Muscle of arm (tissue), 12 donors: Measurements from ENCODE around the gene DCDC2. TPM values are rescaled to one million over a fixed set of nuclear protein-coding genes. Genes with fewer than 3 reads are reported as not detected.
"Not testable (repeated sequence)": the region's sequence is repeated elsewhere in the genome, so short reads cannot be mapped to it uniquely, and the experiment has no call there.

Experiments
- DNase-seq: peaks from one replicate; pipeline ENCODE4 v3.0.0-alpha.2; 2013
- polyA plus RNA-seq, 12 donors: library from polyadenylated mRNA; unstranded; fragments of 120-200 nt; gene quantifications; one replicate each; pipeline ENCODE4 v1.2.1, GENCODE V29; 2013; ENCODE audit not compliant: insufficient read length in 12 of 12

The DCDC2 gene
- polyA plus RNA-seq, 12 donors: 0.05 to 0.78 (median 0.18) TPM; not detected in 2

GRCh38 chr6:24225838-24226237, 132.0 kb downstream of the DCDC2 start:
- DNase-seq: no peak

DNA sequence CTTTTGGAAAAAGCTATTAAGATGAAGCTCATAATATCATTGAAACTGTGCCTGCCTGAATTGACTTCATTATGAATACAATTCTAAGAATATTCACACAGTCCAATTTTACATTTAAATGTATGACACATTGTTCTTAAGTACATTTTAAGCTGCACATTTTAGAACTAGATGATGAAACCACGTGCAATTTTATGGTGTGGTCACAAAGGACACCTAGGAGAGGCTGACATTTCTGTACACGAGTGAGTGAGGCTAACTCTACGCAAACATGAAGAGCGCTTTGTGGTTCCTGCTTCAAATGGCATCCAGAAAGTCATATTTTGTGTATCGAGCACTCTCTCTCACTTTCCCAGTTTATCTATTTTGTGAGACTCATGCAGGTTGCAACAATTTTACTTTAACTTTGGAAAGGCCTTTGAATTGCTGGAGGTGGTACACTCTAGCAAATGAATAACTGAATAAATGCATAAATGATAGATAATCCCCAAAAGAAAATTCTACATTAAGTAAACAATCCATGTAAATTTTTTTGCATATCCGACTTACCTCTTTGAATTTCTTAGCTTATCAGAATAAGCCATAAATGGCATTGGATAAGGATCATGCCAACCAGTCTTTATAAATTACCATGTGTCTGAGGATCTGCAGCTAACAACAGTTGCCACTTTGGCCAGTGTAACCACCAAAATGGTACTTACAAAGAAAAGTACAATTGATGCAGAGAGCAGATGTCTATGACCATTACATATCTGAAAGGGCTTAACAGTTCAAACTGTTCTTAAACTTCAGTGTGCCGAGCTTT, 134.5 kb downstream of the DCDC2 start:
- DNase-seq: peak; percentile 14

DNA sequence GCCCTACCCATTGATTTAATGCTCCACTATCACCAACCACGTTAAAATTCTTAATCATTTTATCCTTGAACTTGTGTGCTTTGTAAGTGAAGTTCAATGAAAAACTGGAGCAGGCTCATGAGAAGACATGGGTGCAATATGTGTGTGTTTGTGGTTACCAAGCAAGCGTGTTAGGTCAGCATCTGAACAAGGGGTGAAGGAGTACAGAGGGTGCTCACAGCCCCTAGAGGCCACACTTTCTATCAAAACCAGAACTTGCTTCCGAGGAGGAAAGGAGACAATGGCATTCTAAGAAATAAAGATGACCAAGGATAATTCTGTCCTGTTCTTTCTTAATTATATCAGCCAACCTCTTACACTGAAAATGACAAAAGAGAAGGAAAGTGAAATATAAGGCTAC, 138.2 kb downstream of the DCDC2 start:
- no peak for DNase-seq

DNA sequence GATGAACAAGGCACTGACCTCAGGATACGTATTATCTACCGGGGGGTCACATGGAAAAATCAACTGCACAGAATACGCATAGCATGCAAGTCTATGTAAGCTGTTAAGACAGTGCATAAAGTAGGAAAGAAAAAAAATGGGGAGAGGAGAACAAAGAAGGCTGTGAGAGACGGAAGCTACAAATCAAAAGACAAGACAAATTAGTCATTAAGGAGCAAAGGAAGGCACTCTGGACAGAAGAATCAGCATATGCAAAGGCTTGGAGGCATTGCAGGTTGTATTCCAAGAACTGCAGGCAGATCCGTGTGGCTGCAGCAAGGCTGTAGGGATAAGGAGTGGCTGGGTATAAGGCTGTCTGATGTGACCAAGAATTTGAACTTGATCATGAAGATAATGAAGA, 142.9 kb downstream of the DCDC2 start:
- DNase-seq: no peak

DNA sequence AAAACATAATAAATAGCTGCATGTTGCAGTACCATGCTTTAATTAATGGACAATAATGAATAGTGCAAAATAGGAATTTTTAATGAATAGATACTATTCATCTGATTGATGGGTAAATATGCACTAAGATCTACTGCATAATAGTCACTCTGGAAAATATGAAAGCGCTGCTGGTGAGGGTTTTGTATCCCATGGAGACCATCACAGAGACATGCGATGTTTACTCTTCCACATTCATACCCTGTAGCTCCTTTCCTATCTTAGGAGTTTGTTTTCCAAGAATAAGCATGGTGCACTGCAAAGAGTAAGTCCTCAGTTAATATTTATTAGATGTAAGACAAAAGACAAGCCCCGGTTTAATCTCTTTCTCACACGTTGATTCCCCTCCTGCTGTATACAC, 150.4 kb downstream of the DCDC2 start:
- no peak for DNase-seq

- peak; percentile 57 for DNase-seq
These were observed 152.8 kb downstream of the DCDC2 start for GRCh38 chr6:24205020-24205492.

DNA sequence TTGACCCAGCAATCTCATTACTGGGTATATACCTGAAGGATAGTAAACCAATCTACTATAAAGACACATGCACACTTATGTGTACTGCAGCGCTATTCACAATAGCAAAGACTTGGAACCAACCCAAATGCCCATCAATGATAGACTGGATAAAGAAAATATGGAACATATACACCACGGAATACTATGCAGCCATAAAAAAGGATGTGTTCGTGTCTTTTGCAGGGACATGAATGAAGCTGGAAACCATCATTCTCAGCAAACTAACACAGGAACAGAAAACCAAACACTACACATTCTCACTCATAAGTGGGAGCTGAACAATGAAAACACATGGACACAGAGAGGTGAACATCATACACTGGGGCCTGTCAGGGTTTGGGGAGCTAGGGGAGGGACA, 153.7 kb downstream of the DCDC2 start:
- DNase-seq: not testable (repeated sequence)

GRCh38 chr6:24197892-24198291, 160.0 kb downstream of the DCDC2 start:
- no peak for DNase-seq

- DNase-seq: no peak
These were observed 161.8 kb downstream of the DCDC2 start for GRCh38 chr6:24195836-24196597.

- no peak for DNase-seq
These were observed 162.7 kb downstream of the DCDC2 start for GRCh38 chr6:24194978-24195700.

GRCh38 chr6:24193364-24193763, 164.5 kb downstream of the DCDC2 start:
- DNase-seq: no peak

DNA sequence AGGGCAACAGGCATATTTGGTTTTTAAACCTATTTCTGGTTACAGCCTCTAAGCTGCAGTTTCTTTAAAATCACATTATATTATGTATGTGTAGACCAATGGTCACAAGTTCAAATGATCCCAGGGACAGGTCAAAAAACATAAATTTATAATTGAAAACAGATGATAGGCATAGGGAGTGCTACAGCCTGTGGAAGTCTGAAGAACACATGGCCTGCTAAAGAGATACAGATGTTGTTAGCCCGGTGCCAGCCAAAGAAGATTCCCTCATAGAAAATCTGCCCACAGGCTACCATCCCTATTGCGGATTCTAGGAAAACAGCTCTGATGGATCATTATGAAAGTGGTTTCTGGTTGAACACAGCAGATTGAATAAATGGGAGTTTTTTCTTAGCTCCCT, 166.5 kb downstream of the DCDC2 start:
- DNase-seq: no peak

- DNase-seq: no peak
These were observed 169.2 kb downstream of the DCDC2 start for GRCh38 chr6:24188578-24189080.

DNA sequence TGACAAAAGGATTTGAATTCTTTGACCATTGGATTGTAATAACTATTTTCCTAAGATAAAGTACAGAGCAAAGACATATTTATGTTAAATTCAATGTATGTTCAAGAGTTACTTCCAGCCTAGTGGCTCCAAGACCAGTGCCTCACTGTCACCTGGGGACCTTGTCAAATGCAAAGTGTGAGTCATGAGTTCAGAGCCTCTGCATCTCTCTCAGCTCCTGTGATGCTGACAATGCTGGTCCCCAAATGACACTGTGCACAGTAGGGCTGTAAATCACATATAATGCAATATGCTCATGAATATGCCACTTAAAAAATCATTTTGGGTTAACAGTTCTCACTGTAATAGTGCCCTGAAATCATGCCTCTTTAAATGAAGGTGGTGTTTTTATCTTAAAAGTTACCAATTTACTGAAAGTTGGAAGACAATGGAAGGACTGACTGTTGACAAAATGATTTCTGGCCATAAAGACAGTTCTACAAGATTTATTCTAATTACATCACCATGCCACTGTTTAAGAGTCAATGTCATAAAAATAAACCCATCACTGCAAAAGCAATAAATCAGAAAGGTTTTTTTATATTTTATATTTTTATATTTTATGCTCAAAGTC, 169.8 kb downstream of the DCDC2 start:
- no peak for DNase-seq

- DNase-seq: no peak
These were observed 171.5 kb downstream of the DCDC2 start for GRCh38 chr6:24186349-24186748.

DNA sequence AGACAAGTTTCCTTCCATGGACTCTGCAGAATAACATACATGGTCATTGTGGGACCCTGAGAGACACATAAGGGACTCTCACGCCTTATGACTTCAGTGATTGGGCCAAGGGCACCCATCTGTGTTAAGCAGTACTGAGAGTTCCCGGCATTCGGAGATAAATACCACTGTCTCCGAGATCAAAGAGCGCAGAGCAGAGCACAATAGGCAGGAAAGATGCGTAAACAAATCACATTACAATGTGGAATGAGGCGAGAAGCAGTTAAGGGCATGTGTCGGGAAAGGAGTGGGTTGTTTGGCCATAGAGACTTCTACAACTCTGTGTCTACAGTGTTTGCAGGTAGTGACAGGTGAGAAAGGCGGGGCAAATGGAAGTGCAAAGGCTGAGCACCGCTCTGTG, 174.3 kb downstream of the DCDC2 start:
- no peak for DNase-seq

GRCh38 chr6:24157886-24158285, 200.0 kb downstream of the DCDC2 start:
- peak; percentile 26 for DNase-seq

DNA sequence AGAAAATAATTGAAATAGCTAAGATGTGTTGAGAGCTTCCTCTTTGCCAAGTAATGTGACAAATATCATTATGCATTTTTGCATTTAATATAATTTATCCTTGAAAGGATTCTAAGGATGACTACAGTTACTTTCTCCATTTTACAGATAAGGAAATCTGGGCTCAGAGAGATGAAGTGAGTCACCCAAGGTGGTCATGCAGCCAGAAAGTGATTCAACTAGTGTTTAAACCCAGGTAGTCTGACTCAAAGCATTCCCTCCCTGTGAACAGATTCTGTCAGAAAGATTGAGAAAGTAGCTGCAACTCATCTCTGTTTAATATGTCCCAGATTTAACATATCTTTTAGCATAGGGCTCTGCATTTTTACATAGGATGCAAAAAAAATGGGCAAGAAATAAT, 203.7 kb downstream of the DCDC2 start:
- no peak for DNase-seq

DNA sequence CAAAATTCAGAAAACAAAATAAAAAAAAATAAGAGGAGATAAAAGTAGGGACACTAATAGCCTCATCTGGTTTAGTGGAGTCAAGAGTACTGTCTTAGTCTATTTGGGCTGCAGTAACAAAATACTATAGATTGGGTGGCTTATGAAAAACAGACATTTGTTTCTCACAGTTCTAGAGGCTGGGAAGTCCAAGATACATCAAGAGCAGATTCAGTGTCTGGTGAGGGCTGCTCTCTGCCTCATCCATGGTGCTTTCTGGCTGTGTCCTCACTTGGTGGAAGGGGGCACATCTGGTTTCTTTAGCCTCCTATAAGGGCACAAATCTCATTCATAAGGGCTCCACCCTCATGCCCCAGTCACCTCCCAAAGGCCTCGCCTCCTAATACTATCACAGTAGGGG, 205.8 kb downstream of the DCDC2 start:
- DNase-seq: no peak

- DNase-seq: no peak
These were observed 208.0 kb downstream of the DCDC2 start for GRCh38 chr6:24149836-24150235.

DNA sequence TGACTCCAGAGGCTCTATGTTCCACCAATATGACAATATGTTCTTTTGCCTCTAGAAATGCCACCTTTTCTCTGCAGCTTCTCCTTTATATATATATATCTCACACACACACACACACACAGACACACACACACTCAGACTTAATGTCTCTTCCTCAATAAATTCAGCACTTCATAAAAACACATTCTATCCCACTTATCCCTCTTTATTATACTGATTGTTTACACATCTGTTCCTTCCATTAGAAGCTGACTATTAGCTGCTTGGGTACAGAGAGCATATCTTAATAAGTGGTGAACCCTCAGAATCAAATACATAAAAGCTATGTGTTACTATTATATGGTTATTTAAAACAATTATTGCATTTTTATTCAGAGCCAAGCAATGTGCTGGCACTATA, 208.6 kb downstream of the DCDC2 start:
- DNase-seq: no peak

GRCh38 chr6:24148684-24149083, 209.2 kb downstream of the DCDC2 start:
- DNase-seq: no peak
